DMS153 (cell line): ENCODE measurements around the gene SF3B4.
"Not testable (repeated sequence)": the region's sequence is repeated elsewhere in the genome, so short reads cannot be mapped to it uniquely, and the experiment has no call there.

Experiments used
- DNase-seq: peaks from one replicate; lab custom pipeline; 2025; lab: John Stamatoyannopoulos, UW

SF3B4 gene, protein sequence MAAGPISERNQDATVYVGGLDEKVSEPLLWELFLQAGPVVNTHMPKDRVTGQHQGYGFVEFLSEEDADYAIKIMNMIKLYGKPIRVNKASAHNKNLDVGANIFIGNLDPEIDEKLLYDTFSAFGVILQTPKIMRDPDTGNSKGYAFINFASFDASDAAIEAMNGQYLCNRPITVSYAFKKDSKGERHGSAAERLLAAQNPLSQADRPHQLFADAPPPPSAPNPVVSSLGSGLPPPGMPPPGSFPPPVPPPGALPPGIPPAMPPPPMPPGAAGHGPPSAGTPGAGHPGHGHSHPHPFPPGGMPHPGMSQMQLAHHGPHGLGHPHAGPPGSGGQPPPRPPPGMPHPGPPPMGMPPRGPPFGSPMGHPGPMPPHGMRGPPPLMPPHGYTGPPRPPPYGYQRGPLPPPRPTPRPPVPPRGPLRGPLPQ

DNA sequence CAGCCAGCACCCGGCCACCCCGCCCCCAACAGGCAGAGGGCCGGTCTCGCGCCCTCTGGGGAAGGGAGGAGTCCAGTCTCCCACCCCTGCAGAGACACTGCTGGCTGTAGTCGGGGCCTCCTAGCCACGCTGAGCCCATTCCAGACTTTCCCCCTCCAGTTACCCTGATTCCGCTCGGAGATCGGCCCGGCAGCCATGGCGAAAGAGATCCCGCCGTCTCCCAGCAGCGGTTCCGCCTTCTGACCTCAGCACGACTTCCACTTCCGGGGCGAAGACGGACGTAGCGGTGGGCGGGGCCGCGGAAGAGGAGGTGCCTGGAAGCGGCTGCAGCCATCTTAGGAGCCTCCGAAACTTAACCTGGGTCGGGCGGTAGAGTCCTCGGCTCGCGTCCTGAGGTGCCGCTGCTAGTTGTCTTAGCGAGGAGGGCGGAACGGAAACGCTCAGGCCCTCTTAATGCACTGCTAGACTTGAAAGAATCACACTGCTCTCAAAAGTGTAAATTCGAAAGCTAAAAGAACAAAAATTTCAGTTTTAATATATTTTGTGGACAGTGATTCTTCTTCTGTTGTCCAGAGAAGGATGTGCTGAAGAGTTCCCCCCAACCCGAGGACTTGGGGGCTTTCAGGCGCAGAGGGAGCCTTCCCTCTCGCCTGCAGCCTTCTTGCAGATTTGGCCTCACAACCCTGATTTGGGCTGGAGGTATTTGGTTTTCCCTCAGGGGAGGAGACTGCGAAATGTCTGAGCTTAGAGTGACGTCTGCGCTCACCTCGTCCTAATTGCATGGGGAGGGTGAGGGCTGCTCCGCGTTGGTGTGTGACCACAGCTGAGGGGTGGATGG is at the start of gene SF3B4:
Gene SF3B4, minus strand, starts transcription at position 241 of the 838 bp plus-strand sequence. Its CDS starts 44 bp downstream, at position 197.
- peak; percentile 94 for DNase-seq

DNA sequence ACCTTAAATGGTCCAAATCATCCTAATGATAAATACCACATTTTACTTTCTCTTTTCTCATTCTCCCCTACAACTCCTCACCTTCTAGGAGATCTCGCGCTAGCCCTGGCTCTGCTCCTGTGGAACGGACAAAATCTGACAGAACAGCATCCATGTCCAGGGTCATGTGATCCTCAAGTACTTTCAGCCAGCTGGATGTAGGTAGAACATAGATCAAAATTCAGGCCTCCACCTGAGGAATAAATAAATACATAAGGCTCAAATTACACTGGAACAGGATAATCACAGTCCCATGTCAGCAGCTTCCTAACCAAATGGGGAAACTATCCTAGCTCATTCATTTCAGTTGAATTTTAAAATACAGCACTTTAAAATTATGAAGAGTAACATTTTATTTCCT is 49.7 kb upstream of the SF3B4 start:
- peak; percentile 95 for DNase-seq

DNA sequence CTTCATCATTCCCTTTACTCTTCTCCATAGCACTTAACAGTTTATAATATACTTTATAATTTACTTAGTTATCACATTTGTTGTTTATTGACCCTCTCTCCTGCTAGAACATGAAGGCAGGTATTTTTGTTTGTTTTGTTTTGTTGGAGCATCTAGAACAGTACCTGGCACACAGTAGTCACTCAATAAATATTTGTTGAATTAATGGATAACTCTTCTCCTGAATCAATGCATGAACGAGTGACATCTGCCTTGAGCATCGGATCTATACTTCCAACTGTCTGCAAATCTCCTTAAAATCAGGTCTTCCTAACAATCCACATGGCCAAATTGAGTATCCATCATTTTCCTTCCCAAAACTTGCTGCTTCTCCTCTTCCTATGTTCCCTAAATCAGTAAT is 44.9 kb upstream of the SF3B4 start:
- no peak for DNase-seq

DNA sequence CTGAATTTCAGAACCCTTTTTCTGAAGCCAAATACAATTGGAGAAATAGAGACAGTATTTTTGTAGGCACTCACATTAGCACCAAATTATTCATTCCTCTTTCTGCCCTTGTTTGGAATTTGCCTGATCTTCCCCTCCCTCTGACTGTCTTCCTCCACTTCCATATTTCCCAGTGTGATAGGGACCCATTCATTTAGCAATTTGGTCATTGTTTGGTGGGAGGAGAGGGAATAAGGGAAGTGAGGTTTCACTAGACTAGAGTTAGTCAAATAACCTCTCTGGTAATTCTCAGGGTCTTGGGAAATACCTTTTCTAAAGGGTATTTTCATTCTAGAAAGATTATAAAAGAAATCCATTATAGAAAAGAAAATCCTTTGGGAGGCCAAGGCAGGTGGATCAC is 40.0 kb upstream of the SF3B4 start:
- no peak for DNase-seq

DNA sequence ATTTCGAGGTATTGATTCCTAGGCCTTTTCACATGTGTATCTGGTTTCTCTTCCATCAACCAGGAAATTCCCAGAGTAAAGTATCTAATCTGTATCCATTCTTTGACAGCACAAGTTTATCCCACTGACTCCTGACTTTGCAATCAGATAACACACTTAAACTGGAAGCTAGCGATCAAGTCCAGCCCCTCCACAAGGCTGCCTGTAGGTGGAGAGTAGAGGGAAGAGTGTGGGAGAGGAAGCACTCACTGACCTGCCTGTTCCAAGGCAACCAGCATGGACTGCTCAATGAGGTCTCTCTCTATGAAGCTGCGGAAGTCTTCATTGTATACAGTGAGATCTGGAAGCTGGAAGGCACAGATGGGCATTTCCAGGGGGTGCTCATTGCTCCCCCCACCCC is 39.4 kb upstream of the SF3B4 start:
- DNase-seq = no peak

DNA sequence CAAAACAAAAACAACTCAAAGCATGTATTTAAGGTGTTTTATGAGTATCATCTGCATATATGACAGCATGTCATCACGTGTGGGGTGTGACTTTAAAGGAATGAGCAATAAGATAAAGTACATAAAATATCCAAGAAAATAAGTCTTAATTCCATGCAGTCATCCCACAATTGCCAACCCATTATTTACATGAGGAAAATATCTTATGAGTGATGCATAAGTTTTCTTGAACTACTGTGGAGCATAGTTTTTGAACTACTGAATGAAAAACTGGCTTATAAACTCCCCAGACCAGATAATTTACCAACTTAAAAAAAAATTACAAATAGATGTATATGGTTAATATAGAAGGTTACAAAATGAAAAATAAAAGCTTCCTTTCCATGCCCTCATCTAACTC is 38.8 kb upstream of the SF3B4 start:
- DNase-seq = no peak

DNA sequence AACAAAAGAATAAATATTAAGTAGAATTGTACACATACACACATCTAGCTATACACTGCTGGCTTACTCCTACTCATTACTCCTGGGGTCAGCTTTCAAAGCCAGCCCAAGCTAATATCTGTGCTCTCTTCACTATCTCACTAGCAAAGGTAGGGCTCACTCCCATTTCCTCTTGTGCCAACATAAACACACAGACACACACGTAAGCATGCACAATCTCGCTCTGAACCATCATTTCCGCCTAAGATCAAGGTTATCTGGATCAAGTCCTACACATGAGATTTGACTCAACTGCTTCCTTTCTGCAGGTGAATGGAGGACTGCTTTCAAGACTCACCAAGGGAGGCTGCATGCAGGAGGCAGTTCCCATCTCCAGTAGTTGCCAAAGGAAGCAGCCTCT is 37.8 kb upstream of the SF3B4 start:
- no peak for DNase-seq

DNA sequence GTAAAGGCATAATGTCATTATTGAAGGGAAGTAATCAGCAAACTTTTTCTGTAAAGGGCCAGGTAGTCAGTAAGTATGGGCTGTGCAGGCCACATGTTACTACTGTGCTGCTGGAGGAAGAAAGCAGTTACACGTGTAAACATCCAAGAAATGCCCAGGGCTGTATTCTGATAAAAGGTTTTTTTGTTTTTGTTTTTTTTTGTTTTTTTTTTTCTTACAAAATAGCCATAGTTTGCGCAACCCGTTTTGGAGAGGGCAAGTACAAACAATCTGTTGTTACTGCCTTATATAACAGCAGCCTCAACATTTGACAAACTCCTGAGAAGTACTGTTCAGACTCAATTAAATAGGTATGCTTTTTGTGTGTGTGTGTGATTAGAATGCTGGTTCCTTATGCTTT is 35.8 kb upstream of the SF3B4 start:
- DNase-seq = no peak

DNA sequence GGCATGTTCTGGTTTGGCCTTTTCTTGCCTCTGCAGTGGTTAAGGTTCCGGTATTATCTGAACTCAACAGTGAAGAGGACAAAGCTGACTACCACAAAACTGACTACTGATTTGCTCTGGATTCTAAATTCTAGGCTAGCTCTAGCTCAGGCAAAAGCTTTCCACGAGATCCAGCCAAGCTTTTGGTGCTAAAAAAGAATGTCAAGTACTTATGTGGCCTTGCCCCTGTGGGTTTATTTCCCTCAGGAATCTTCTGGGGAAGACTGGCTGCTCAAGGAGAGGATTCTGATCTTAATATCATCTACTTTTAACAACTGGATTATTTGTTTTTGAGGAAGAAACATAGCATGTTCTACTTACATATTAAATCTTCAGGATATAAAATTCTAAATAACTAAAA is 35.1 kb upstream of the SF3B4 start:
- no peak for DNase-seq

DNA sequence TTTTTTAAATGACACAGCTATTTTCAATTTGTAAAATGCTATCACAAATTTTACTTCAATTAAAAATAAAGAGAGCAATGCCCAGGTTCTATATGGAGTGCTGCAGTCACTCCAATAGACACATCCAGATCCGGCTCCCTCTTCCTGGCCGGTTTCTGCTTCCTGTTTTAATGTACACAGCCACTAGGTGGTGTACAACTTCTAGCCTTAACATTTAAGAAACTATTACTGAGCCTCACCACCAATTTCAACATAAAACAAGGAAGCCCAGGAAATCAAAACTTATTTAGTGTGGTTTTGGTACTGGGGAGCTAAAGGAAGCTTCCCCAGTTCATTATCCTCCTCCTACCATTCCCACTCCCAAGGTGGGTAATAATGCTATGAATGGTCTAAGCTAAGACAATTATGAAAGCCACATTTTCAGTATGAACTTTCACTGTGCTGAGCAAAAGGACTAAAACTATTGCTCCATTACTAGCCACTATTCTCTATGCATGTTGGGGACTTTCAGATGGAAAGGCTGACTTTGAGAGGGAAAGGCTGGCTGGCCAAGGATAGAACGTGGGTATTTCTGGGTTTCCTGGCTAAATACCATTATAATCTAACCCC is 34.5 kb upstream of the SF3B4 start:
- peak; percentile 82 for DNase-seq

DNA sequence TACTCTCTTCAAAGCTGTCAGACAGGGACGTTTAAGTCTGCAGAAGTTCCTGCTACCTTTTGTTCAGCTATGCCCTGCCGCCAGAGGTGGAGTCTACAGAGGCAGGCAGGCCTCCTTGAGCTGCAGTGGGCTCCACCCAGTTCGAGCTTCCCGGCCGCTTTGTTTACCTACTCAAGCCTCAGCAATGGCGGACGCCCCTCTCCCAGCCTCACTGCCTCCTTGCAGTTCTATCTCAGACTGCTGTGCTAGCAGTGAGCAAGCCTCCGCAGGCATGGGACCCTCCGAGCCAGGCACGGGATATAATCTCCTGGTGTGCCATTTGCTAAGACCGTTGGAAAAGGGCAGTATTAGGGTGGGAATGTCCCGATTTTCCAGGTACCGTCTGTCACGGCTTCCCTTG is 29.9 kb upstream of the SF3B4 start:
- not testable (repeated sequence) for DNase-seq

DNA sequence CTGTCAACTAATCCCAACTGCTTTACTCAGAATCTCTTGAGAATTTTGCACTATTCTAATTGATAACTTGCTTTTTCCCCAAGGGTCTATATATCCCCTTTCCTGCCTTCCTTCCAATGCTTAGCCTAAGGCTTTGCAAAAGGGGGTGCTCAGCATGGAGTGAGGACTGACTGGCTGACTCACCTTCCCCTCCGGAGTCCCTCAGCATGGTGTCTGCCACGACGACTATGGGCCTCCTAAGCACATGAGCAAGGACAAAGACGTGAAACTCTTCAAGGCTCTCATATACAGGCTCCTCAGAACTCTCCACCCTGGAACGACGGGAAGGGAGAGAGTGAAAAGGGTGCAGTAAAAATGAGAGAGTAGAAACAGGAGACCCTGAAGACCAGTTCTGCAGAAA is 22.3 kb upstream of the SF3B4 start:
- DNase-seq = no peak

DNA sequence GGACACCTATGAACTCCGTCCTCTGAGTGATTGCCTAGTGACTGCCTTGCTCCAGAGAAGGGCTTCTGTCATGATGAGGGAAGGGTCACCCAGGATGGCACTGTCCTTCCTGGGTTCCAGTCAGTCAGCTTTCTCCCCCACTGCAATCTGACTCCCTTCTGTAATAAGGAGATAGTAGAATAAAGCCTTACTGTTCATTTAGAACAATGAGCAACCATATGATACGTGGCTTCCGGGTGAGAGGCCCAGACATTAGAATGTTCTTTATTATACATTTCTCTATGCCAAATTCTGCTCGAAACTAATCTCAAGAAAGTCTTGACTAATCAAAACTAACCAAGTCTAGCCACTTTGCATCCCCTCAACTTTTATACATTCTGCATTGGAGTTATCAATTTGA is 17.6 kb upstream of the SF3B4 start:
- DNase-seq = no peak

DNA sequence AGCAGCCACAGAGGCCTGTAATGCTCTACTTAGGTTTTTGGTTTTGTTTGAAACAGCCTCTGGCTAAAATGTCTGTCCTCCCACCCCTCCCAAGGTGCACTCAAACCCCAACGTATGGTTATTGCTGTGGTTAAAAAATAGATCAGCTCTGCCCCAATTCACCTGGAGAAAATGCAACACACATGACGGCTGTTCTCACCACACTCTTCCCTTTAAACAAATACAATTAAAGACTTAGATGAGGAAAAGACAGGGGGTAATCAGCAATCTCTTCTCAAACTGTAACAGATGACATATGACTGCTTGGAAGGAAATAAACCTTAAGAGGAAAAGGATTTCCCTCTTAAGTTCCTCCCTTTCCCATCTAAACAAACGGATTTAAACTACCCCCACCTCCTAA is 15.3 kb upstream of the SF3B4 start:
- DNase-seq = no peak

DNA sequence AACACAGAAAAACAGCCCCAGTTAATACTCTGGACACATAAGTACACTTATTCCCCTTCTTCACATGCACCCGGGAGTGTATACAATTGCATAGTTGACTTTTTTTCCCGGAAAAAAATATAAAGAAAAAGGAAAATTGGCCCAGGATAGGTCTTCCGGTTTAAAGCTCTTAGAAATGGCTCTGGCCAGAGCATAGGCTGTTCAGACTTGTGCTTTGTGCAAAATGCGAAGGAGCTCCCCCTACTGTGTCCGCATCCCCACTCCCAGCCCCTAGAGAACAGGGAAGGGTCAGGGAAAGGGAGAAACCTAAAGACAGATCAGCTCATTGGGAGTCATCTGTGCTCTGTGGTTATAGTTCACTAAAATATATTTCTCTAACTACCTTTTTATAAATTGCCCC is 14.6 kb upstream of the SF3B4 start:
- no peak for DNase-seq

DNA sequence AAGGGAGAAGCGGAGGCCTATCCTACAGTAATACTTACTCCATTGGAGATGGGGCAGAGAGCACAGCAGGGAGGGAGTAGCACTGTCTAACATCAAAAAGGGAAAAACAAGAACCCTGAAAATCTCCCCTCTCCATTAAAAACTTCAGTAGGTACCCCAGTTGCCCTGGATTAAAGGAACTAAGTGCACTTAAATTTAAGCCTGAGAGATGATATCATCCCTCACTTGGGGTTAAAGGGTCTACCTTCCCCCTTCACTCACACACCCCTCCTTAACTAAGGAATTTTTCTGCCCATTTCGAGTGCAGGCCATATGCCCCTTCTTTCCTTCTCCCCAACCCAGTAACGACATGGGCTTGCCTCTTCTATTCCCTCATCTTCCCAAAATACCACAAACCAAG is 12.8 kb upstream of the SF3B4 start:
- no peak for DNase-seq

DNA sequence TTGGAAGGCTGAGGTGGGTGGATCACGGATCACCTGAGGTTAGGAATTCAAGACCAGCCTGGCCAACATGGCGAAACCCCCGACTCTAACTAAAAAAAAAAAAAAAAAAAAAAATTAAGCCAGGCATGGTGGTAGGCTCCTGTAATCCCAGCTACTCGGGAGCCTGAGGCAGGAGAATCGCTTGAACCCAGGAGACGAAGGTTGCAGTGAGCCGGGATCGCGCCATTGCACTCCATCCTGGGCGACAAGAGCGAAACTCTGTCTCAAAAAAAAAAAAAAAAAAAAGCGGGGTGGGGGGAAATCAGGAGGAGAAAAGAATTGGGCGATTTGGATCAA is 11.0 kb upstream of the SF3B4 start:
- not testable (repeated sequence) for DNase-seq

DNA sequence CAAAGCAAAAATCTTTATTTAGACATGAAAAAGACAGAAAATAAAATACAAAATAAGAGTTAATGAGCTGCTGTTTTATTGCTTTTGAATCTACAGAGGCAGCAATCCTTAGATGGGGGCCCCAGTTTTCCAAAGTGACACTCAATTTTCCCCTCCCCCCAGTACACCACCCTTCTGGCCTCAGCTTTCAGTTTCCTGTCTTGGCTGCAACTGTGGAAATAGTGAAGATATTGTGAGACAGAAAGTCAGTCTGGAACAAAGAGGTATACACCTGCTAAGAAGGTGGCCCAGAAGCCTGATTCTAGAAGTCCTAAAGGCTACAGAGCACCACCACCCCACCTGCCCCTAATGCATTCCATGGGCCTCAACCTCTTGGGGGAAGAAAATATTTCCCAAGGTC is 10.2 kb upstream of the SF3B4 start:
- DNase-seq = no peak

DNA sequence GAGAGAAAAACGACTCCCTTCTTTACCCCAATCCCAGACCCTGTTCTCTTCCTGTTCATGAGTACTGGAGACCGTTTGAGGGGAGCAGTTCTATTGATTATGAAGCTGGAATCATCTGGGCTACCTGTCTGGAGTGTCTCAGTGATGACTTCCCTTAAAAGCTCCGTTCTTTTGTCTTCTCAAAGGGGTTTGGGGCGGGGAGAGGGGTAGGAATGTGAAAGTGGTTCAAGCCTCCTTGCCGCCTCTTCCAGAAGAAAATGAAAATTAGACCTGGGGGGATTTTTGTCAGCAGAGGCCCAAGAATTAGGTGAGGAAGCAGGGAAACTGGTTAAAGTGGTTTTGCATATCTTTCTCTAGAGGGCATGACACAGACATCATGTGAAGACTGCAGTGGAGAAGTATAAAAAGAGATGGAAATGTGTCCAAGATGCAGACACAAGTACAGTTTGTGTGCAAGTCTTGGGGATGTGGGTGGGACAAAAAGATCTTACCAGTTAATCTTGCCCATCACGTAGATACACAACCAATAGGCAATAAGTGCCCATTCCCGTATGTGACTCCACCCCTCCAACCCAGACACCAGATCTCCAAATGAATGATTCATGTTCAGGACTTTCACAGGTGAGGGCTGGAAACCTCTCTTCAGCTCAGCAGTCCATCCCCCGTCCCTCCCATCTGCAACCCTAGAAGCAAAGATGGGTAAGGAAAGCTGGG is 9.5 kb upstream of the SF3B4 start:
- DNase-seq = peak; percentile 74

DNA sequence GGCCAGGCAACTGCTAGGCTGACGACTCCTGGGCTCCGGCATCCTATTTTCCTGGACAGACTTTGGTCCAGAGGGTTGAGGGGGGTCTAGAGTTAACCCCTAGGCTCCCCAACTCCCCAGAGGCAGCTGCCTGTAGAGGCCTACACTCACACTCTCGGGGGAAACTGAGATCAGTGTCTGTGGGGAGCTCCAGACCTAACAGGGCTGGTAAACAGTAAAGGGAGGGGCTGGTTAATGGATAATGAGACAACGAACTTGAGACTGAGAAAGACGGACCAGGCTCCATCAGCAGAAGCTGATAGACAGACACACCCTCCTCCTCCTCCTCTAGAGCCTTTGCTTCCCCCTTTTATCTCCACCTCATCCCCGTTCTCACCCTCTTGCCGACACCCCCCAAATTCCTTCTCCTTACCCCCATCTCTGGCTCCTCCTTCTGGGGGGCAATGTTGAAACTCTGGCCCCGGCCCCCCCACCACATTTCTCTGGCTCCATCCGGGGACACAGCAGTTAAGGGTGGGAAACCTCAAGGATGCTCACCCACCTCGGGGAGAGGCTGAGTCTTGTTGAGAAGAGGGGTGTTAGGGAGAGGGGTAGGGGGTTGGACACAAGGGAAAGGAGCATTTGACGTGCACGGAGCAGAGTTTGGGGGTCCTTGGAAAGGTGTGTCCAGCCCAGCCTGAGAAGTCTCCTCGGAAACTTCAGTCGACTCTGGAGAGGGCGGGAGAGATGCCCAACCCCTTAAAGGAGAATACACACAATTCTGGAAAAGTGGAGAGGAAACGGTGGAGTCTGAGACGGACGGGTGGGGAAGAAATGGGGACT is 8.8 kb upstream of the SF3B4 start, which contains the start of gene MTMR11:
Gene MTMR11, minus strand, starts transcription at position 710 of the 822 bp plus-strand sequence. Its CDS starts 232 bp downstream, at position 478.
- DNase-seq = no peak

DNA sequence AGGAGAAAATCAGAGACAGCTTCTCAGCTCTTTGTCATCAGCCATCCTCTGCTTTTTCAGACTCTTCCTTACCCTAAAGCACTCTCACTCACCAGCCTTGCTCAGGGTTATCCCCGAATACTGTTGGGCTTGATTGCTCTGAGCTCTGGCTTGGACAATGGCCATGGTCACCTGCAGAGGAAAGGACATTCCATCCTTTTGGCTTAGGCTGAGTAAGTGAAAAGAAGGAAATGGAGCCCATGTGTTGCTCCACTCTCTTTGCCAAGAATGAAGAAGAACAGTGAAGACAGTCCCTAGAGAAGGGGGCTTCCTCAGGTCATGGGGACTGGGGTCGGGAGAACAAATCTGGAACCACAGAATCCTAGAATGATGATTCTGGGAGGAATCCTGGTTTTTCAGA is 6.8 kb upstream of the SF3B4 start:
- no peak for DNase-seq
